Uterus (tissue), 4 donors: Measurements from ENCODE around the gene DPF3. TPM values are rescaled to one million over a fixed set of nuclear protein-coding genes. Genes with fewer than 3 reads are reported as not detected.

ENCODE experiments used
- DNase-seq, 2 donors: peaks; one replicate each; pipeline ENCODE4 v3.0.0-alpha.2; 2019 to 2020
- H3K27ac ChIP-seq, 2 donors: fragments of 200-600 bp; sonication (generic); 1 replicate in 1 of 2; 2 replicates in 1 of 2; pipeline ENCODE4 v1.5.1; 2016 to 2018
- H3K27me3 ChIP-seq, 2 donors: fragments of 200-600 bp; sonication (generic); one replicate each; pipeline ENCODE4 v1.5.1; 2018 to 2019; ENCODE audit warnings: control low read depth in 1 of 2
- H3K36me3 ChIP-seq, 2 donors: fragments of 200-600 bp; sonication (generic); one replicate each; pipeline ENCODE4 v1.5.1; 2019; ENCODE audit warnings: control low read depth in 1 of 2
- H3K4me1 ChIP-seq, 2 donors: fragments of 200-600 bp; sonication (generic); one replicate each; pipeline ENCODE4 v1.5.1; 2018 to 2019; ENCODE audit warnings: control low read depth in 1 of 2
- H3K4me3 ChIP-seq, 2 donors: fragments of 200-600 bp; sonication (generic); 1 replicate in 1 of 2; 2 replicates in 1 of 2; pipeline ENCODE4 v1.5.1; 2018 to 2019; ENCODE audit warnings: mild to moderate bottlenecking in 1 of 2
- H3K9me3 ChIP-seq, 2 donors: fragments of 200-600 bp; sonication (generic); one replicate each; pipeline ENCODE4 v1.5.1; 2019; ENCODE audit warnings: control low read depth in 1 of 2
- POLR2A ChIP-seq, 2 donors: fragments of 450-650 bp; IDR thresholded peaks; one replicate each; pipeline ENCODE4 v1.6.1; 2016; ENCODE audit warnings: antibody characterized with exemption in 2 of 2, mild to moderate bottlenecking in 1 of 2, moderate library complexity in 1 of 2
- intact Hi-C: fragments of 100-400 bp; cut with DNase I; formaldehyde crosslinking; loops from one replicate; pipeline ENCODE4 v1.15.1; 2023; ENCODE audit warnings: low total_unique reads
- total RNA-seq, 4 donors: library from RNA; depleted of rRNA in 3 of 4; stranded (reverse); fragments of >200 nt in 3 of 4; gene quantifications; one replicate each; pipeline versions ENCODE4 v1.1.0 to v1.2.4, GENCODE V29; 2014 to 2023
- TF ChIP-seq, protein P1 (sequence below), 4 experiments: fragments of 200-600 bp in 2 of 4; fragments of 450-650 bp in 2 of 4; sonication (generic) in 2 of 4; IDR thresholded peaks; one replicate each; pipeline ENCODE4 v1.5.1; 2016 to 2019; ENCODE audit warnings: antibody characterized with exemption in 4 of 4, mild to moderate bottlenecking in 2 of 4, moderate library complexity in 1 of 4
- donor health status: DM: yes; HTN: yes; CAD: no.

DPF3 gene
- total RNA-seq, 4 donors from 2014 or later: 1.6 to 2.8 TPM; not detected in 2

- H3K27me3 ChIP-seq: no peaks in the 10 kb centered on the region
- no peak for DNase-seq
These were observed 288.6 kb downstream of the DPF3 start for GRCh38 chr14:72605096-72605920.

DNA sequence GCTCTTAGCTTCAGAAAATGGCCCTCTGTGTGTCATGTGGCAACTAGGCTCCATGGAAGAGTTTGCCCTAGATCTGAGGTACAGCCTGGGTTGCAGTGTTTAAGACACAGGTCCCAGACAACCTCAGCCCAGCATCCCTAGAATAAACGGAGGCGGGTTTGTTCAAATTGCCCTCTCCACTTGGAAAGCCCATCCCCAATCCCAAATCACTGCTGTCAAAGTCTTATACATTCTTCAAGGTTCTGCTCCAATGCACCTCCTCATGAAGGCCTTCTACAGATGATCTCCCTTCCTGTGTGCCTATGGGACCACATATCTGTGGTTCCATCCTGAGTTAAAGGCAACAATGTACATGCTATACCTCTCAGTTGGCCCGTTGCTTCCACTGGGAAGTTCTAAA lies 289.8 kb downstream of the DPF3 start:
- no peaks in the 10 kb centered on the region for H3K4me1 ChIP-seq
- intact Hi-C loops: no loop called here
- no peaks in the 10 kb centered on the region for H3K36me3 ChIP-seq
- H3K27ac ChIP-seq: no peak overlapping the region
- no peak overlapping the region for H3K4me3 ChIP-seq
- TF ChIP-seq, protein P1, sequence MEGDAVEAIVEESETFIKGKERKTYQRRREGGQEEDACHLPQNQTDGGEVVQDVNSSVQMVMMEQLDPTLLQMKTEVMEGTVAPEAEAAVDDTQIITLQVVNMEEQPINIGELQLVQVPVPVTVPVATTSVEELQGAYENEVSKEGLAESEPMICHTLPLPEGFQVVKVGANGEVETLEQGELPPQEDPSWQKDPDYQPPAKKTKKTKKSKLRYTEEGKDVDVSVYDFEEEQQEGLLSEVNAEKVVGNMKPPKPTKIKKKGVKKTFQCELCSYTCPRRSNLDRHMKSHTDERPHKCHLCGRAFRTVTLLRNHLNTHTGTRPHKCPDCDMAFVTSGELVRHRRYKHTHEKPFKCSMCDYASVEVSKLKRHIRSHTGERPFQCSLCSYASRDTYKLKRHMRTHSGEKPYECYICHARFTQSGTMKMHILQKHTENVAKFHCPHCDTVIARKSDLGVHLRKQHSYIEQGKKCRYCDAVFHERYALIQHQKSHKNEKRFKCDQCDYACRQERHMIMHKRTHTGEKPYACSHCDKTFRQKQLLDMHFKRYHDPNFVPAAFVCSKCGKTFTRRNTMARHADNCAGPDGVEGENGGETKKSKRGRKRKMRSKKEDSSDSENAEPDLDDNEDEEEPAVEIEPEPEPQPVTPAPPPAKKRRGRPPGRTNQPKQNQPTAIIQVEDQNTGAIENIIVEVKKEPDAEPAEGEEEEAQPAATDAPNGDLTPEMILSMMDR (IDR thresholded peaks at IDR 0.05): no peak
- TF ChIP-seq POLR2A (IDR thresholded peaks at IDR 0.05): no peak
- no peak for DNase-seq
- no peaks in the 10 kb centered on the region for H3K27me3 ChIP-seq
- H3K9me3 ChIP-seq: no peaks in the 10 kb centered on the region

More at GRCh38 chr14:72605096-72605920, 288.6 kb downstream of the DPF3 start:
- Histone ChIP-seq H3K9me3 (no peaks in the 10 kb centered on the region), H3K4me1 (no peaks in the 10 kb centered on the region), H3K27ac (no peak overlapping the region), H3K4me3 (no peak overlapping the region), H3K36me3 (no peaks in the 10 kb centered on the region)
- no peak for TF ChIP-seq POLR2A (IDR thresholded peaks at IDR 0.05)
- TF ChIP-seq, protein P1 (IDR thresholded peaks at IDR 0.05): no peak
- intact Hi-C loops: no loop called here

GRCh38 chr14:72603639-72604038 lies 290.3 kb downstream of the DPF3 start:
- Histone ChIP-seq H3K4me1 (no peaks in the 10 kb centered on the region), H3K9me3 (no peaks in the 10 kb centered on the region), H3K27me3 (no peaks in the 10 kb centered on the region), H3K27ac (no peak overlapping the region), H3K36me3 (no peaks in the 10 kb centered on the region), H3K4me3 (no peak overlapping the region)
- no peak for TF ChIP-seq POLR2A (IDR thresholded peaks at IDR 0.05)
- TF ChIP-seq, protein P1 (IDR thresholded peaks at IDR 0.05): no peak
- intact Hi-C loops: no loop called here
- no peak for DNase-seq

DNA sequence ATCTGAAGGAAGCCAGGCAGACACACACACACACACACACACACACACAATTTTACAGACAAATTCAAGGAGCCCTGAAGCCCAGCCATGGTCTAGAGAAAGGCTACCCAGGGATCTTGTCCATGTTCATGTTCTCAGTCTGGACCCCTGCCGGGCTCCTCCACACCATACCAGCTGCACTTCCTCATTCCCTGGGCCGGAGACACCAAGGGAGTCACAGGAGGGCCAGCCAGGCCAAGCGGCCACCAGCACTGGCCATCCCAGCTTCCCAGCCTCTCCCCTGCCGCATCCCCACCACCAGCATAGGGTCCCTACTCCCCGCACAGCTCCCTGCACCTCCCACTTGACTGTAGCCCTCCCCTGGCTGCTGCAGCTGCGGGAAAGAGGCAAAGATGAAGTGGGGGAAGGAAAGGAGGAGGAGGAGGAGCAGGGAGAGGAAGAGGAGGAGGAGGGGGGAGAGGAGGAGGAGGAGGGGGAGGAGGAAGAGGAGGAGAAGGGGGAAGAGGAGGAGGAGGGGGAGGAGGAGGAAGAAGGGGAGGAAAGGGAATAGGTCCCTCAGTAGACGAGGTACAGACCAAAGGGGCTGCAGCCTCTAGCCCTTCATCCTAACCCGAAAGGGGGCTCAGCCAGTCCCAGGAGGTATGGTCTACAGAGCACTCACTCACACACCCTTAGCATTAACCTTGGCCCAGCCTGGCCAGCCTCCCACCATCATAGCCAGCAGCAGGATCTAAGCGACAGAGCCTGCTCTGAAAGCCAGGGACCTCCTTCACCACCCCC lies 293.2 kb downstream of the DPF3 start:
- Histone ChIP-seq H3K27me3 (no peaks in the 10 kb centered on the region), H3K9me3 (no peaks in the 10 kb centered on the region), H3K4me3 (no peak overlapping the region), H3K36me3 (no peaks in the 10 kb centered on the region), H3K27ac (no peak overlapping the region), H3K4me1 (no peaks in the 10 kb centered on the region)
- no peak for DNase-seq
- no peak for TF ChIP-seq POLR2A (IDR thresholded peaks at IDR 0.05)
- TF ChIP-seq, protein P1 (IDR thresholded peaks at IDR 0.05): no peak
- intact Hi-C loops: no loop called here
